AML-193 (cell line): ENCODE data around the gene IFT20.
"Not testable (repeated sequence)": the region's sequence is repeated elsewhere in the genome, so short reads cannot be mapped to it uniquely, and the experiment has no call there.

Source experiments
- DNase-seq, 2 experiments: peaks; one replicate each; lab custom pipeline; 2025; lab: John Stamatoyannopoulos, UW

The IFT20 gene

DNA sequence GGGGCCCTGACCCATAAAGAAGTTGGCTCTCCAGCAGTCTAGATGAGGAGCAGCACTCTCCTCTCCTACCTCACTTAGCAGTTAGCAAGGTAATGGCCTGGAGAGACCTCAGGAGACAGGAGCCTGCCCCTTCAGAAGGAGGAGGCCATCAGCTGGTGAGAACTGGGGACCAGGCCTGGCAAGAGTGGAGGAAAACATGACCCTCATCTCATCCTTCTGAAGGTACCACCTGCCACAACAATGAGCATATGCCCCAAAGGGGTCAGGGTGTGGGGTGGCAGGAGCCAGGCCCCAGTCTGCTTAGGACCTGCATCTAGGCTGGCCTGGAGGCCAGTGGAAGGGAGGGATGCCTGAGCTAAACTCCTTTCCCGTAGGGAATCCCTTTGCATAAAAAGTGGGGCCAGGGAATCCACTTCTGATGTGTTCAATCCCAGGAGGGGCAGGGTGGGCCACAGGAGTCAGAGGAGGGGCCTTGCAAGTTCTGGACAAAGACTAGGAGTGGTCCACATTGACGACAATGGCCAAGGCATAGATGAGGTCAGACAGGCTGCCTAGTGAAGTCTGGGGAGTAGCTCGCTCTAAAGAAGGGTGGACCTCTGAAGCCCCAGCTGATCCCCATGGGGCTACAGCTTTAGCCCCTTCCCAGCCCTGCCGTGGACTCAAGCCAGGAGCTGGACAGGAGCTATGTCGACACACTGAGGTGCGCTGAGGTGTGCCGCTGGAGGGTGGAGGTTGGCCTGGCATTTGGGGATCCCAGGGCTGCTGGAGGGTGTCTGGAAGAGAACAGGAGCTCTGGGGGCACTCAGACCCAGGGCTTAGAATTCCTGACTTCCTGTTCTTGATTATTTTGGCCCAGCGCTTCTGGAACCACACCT is 28.7 kb upstream of the IFT20 start:
- no peak for DNase-seq

GRCh38 chr17:28363186-28363585 is 27.9 kb upstream of the IFT20 start:
- DNase-seq, result no peak

DNA sequence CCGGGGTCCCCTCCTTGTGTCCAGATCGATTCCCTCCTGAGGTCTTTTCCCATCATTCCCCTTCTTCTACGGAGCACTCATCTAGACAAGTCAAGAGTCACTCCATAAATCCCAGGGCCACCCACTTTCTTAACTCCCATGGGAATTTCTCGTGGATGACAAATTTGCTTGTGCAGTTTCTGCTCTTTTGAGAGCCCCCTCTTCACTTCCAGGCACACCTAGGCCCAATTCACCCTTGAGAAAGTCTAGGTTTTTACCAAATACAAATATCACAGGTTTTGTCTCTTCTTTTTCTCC is 22.6 kb upstream of the IFT20 start:
- DNase-seq, result no peak

DNA sequence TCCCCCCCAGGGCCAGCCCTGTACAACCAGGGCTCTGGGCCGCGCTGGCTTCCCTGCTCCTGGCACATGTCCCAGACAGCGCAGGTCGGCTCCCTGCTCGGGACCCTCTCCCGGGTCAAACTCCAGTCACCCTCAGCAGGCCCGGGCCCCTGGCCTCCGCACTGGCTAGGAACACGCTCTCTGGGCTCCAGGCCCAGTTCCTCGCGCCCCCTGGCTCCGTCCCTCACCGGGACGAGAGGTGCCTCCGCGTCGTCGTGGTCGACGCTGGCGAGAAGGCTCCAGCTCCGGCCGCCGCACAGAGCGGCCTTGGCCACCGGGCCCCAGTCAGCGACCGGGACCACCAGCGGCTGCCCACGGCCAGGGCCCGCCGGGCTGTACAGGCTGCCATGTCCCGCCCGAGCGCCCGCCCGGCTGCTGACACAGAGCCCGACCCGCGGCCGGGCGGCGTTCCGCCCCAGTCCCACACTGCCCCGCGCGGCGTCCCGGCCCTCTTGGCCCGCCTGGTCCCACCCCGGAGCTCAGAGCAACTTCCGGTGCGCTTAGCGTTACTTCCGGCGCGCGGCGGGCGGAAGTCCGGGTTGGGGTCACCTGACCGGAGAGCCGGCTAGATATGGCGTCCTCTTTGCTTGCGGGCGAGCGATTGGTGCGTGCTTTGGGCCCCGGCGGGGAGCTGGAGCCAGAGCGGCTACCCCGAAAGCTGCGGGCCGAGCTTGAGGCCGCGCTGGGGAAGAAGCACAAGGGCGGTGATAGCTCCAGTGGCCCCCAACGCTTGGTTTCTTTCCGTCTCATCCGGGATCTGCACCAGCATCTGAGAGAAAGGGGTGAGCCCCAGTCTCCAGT is 22.0 kb upstream of the IFT20 start, which contains the start of gene POLDIP2:
Gene POLDIP2, minus strand, starts transcription at position 467 of the 840 bp plus-strand sequence. Its CDS starts 79 bp downstream, at position 388.
- DNase-seq, result peak; percentile 94

DNA sequence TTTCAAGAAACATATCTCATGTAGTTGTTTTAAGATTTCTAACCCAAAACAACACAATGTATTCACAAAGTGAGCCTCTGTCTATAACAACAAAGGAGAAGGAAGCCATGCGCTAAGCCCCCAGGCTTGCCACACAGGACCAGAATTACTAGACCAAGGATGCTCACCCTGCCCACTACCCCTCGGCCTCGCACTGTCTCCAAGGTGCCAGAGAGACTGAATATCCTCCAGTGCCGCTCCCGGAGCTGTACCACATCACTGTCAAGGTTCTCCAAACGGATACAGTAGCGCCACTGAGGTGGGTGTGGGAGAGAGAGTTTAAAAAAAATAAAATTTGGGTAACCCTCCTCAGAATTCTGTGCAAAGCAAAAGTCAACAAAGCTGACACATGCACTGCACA is 15.0 kb upstream of the IFT20 start:
- no peak for DNase-seq

DNA sequence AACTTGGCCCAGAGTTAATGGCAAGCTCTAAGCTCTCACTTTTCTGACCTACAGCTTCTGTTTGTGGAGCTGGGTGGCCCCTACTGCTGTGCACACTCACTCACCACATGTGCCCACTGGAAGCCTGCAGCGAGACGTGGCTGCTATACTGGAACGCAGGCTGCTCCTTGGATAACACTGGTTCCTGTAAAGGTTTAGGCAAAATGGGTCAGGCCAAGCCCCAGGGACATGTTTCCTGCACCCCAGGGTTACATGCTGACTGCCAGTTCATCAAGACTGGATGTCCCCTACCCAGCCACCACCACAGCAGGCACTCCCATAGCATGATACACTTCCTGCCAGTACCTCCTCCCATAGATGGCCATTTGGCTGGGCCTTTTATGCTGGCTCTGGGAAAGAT is 13.7 kb upstream of the IFT20 start:
- no peak for DNase-seq

DNA sequence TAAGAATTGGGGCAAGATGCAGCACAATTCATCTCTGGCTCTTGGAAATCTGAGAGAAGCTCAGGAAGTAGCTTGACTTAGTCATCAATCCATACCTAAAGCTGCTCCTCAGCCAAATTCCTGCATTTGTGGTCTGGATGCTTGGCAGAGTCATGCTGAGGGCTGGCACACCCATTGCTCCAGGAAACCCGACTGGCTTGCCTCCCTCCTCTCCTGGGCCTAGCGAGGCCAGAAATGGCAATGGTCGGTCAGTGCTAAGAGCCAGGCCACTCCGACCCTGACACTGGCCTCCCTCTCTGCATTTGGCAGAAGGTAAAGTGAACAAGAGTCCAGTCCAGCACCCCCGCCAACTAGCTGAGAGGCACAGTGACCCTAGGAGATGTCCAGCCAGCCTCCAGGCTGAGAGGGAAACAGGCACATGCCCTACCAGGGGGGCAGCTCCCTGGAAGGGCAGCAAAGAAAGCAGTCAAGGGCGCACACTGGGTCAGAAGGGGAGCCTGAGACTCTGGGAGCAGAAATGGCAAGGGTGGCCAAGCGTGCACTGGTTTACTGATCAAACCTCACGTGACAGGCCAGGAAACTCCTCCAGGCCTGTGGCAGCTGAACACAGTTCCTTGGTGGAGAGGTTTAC is 12.1 kb upstream of the IFT20 start:
- no peak for DNase-seq

GRCh38 chr17:28346746-28347246 is 11.5 kb upstream of the IFT20 start:
- DNase-seq, result peak in 1 of 2 experiments; percentile 16

DNA sequence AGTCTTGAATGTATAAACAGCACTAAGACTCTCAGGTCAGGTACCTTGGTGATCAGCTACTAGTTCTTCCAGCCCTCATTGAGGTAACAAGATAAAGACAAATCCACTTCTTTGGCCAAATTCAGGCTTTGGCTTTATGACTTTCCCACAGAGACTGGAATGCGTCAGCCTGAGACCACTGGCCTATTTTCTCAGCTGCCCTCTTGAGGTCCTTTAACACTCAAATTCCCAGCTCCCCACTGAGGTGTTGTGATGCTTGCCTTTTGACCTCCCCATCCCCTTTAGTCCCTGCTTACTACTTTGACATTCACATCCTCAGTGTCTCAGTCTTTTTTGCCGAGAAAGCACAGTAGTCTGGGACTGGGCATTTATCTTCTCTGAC is 10.9 kb upstream of the IFT20 start:
- no peak for DNase-seq

- DNase-seq, result no peak
These were observed 10.3 kb upstream of the IFT20 start for GRCh38 chr17:28345419-28346198.

DNA sequence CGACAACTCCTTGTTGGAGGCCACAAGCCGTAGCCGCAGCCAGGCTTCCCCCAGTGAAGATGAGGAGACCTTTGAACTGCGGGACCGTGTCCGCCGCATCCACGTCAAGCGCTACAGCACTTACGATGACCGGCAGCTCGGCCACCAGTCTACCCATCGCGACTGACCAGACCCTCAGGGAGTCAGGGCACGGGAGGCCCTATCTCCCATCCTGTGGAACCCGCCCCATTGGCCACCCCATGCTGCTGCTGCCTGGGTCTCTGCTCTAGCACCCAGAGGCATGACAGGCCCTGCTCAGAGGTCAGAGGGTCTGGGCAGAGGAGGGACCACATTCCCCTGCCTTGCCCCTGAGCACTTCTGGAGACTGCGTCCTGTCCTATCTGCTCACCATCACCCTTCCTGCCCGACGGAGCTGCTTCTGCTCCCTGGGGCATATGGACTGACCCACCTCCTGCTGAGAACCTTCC is 9.2 kb upstream of the IFT20 start:
- DNase-seq, result no peak

- no peak for DNase-seq
These were observed 8.7 kb upstream of the IFT20 start for GRCh38 chr17:28344011-28344410.

DNA sequence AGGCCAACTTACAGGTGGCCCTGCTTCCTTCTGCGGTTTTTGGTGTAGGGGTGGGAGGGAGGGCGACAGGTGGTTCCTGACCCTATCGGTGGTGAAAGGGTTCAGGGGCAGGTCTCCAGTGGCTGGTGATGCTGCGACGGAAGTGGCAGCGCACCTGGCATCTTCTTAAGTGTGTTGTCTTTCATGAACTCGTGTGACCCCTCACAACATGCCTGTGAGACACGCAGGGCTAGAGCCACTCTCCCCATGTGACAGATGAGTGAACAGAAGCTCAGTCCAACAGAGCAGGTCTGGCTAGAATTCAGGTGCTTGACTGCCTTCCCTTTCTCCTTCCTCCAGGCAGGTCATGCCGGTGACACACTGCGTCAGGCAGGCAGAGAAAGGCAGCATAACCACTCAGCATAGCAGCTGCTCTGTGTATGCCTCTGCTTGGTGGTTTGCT is 8.2 kb upstream of the IFT20 start:
- no peak for DNase-seq

DNA sequence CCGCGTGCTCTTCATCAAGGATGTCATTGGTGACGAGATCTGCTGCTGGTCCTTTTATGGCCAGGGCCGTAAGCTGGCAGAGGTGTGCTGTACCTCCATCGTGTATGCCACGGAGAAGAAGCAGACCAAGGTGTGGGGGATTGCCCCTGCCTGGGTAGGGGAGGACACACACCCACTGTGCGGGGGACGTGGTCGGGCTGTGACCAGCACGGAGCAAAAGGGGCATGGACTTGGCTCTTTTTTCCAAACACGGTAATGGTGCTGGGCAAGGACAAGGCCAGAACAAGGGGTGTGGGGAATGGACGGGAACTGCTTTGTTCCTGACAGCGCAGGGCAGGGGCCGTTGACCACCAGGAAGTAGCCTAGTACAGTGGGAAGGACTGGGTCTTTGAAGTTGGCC is 7.0 kb upstream of the IFT20 start:
- no peak for DNase-seq

- DNase-seq, result no peak
These were observed 6.2 kb upstream of the IFT20 start for GRCh38 chr17:28341516-28341915.

- DNase-seq, result no peak
These were observed 5.1 kb upstream of the IFT20 start for GRCh38 chr17:28340374-28340773.

DNA sequence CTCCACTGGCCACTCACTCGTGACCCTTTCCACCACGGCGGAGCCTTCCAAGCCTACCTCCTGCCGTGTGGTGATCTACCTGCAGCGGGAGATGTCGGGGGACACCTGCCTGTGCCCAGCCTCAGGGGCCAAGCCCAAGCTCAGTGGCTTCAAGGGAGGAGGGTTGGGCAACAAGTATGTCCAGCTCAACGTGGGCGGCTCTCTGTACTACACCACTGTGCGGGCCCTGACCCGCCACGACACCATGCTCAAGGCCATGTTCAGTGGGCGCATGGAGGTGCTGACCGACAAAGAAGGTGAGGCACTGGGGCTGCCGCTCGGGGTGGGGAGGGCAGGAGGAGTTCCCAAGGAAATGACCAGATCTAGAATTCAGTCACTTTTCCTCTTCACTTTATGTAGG is 4.2 kb upstream of the IFT20 start:
- no peak for DNase-seq

GRCh38 chr17:28338769-28339212 is 3.5 kb upstream of the IFT20 start:
- not testable (repeated sequence) for DNase-seq

- no peak for DNase-seq
These were observed 2.9 kb upstream of the IFT20 start for GRCh38 chr17:28338056-28338768.

- no peak for DNase-seq
These were observed 943 bp upstream of the IFT20 start for GRCh38 chr17:28335959-28336871.
